Hematopoietic multipotent progenitor cell (in vitro differentiated cells): Measurements from ENCODE around the gene WLS. TPM values are rescaled to one million over a fixed set of nuclear protein-coding genes. Genes with fewer than 3 reads are reported as not detected.

ENCODE experiments used
- DNase-seq, 3 donors: peaks; one replicate each; pipeline ENCODE4 v3.0.0-alpha.2; 2011 to 2015; ENCODE audit warnings: low read depth in 2 of 3, low spot score in 2 of 3
- total RNA-seq: library from RNA; depleted of rRNA; stranded (reverse); fragments of >200 nt; gene quantifications from one replicate; pipeline ENCODE4 v1.2.3, GENCODE V29; 2012

Gene WLS
- total RNA-seq, 1 donor: under 0.01 TPM

- no peak for DNase-seq
These were observed 30.0 kb downstream of the WLS start for GRCh38 chr1:68202239-68202832.

- no peak for DNase-seq
These were observed 30.6 kb downstream of the WLS start for GRCh38 chr1:68201546-68202238.

GRCh38 chr1:68199603-68200002, 32.7 kb downstream of the WLS start:
- DNase-seq: no peak

- DNase-seq: no peak
These were observed 33.6 kb downstream of the WLS start for GRCh38 chr1:68198752-68199151.

- no peak for DNase-seq
These were observed 34.4 kb downstream of the WLS start for GRCh38 chr1:68197891-68198290.

GRCh38 chr1:68197461-68197860, 34.9 kb downstream of the WLS start:
- DNase-seq: no peak

GRCh38 chr1:68196676-68197075, 35.6 kb downstream of the WLS start:
- DNase-seq: no peak

GRCh38 chr1:68191717-68192116, 40.6 kb downstream of the WLS start:
- DNase-seq: no peak

- DNase-seq: no peak
These were observed 43.5 kb downstream of the WLS start for GRCh38 chr1:68188644-68189340.

- no peak for DNase-seq
These were observed 44.2 kb downstream of the WLS start for GRCh38 chr1:68188060-68188538.

GRCh38 chr1:68185743-68186142, 46.6 kb downstream of the WLS start:
- no peak for DNase-seq

- DNase-seq: no peak
These were observed 48.4 kb downstream of the WLS start for GRCh38 chr1:68183895-68184294.

GRCh38 chr1:68181165-68181556, 51.2 kb downstream of the WLS start:
- DNase-seq: no peak

GRCh38 chr1:68180441-68181164, 51.7 kb downstream of the WLS start:
- DNase-seq: no peak

- DNase-seq: no peak
These were observed 53.4 kb downstream of the WLS start for GRCh38 chr1:68178821-68179490.

- DNase-seq: no peak
These were observed 56.5 kb downstream of the WLS start for GRCh38 chr1:68175621-68176398.

- DNase-seq: no peak
These were observed 57.6 kb downstream of the WLS start for GRCh38 chr1:68174738-68175113.

GRCh38 chr1:68173936-68174737, 58.2 kb downstream of the WLS start:
- peak in 1 of 3 donors; percentile 1 for DNase-seq

- DNase-seq: no peak
These were observed 58.9 kb downstream of the WLS start for GRCh38 chr1:68173283-68173935.
